ENCODE measurements around the gene PDE8B.
"Not testable (repeated sequence)": the region's sequence is repeated elsewhere in the genome, so short reads cannot be mapped to it uniquely, and the experiment has no call there.

Gene PDE8B

DNA sequence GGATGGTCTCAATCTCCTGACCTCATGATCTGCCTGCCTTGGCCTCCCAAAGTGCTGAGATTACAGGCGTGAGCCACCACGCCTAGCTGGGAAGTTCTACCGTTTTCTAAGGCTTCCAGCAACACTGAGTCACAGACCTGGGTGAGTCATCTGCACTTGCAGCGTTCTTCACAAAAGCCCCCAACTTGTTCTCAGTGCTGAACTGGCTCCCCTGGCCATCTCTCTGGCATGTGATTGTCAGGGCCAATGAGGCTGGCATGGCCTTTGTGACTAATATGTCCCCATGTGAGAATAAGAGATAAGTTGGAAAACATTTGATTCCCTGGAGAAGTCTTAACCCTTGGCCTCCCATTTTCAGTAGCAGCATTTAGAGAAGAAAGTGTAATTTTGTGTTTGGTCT is 157.3 kb downstream of the PDE8B start:
- Histone ChIP-seq H3K9ac (ENCODE audit: insufficient read length, low read depth) (no peak overlapping the region), H3K27me3 (ENCODE audit: insufficient read depth, insufficient read length) (no peaks in the 10 kb centered on the region), H3K36me3 (ENCODE audit: insufficient read depth, insufficient read length, low read length) (no peaks in the 10 kb centered on the region), H3K9me3 (ENCODE audit: insufficient read depth, low read length) (no peaks in the 10 kb centered on the region), H3K4me1 (ENCODE audit: insufficient read depth, insufficient read length) (no peaks in the 10 kb centered on the region), H3K4me3 (ENCODE audit: insufficient read length, low read depth) (no peak overlapping the region)
- DNase-seq (ENCODE audit: low read depth, low spot score), result no peak
- TF ChIP-seq YY1 (IDR thresholded peaks at IDR 0.05; ENCODE audit: insufficient read depth, insufficient read length) (no peak), ZNF274 (IDR thresholded peaks at IDR 0.05; ENCODE audit: low read depth, low read length) (no peak), SUZ12 (IDR thresholded peaks at IDR 0.05; ENCODE audit: extremely low read depth, insufficient read depth, insufficient read length) (no peak)

GRCh38 chr5:77368367-77368766 is 157.9 kb downstream of the PDE8B start:
- Histone ChIP-seq H3K9ac (ENCODE audit: insufficient read length, low read depth) (no peak overlapping the region), H3K4me3 (ENCODE audit: insufficient read length, low read depth) (no peak overlapping the region), H3K36me3 (ENCODE audit: insufficient read depth, insufficient read length, low read length) (no peaks in the 10 kb centered on the region), H3K27me3 (ENCODE audit: insufficient read depth, insufficient read length) (no peaks in the 10 kb centered on the region), H3K9me3 (ENCODE audit: insufficient read depth, low read length) (no peaks in the 10 kb centered on the region), H3K4me1 (ENCODE audit: insufficient read depth, insufficient read length) (no peaks in the 10 kb centered on the region)
- no peak for DNase-seq (ENCODE audit: low read depth, low spot score)
- TF ChIP-seq YY1 (IDR thresholded peaks at IDR 0.05; ENCODE audit: insufficient read depth, insufficient read length) (no peak), ZNF274 (IDR thresholded peaks at IDR 0.05; ENCODE audit: low read depth, low read length) (no peak), SUZ12 (IDR thresholded peaks at IDR 0.05; ENCODE audit: extremely low read depth, insufficient read depth, insufficient read length) (no peak)

- Histone ChIP-seq H3K27me3 (ENCODE audit: insufficient read depth, insufficient read length) (no peaks in the 10 kb centered on the region), H3K9me3 (ENCODE audit: insufficient read depth, low read length) (no peaks in the 10 kb centered on the region), H3K4me1 (ENCODE audit: insufficient read depth, insufficient read length) (no peaks in the 10 kb centered on the region), H3K4me3 (ENCODE audit: insufficient read length, low read depth) (no peak overlapping the region), H3K36me3 (ENCODE audit: insufficient read depth, insufficient read length, low read length) (no peaks in the 10 kb centered on the region), H3K9ac (ENCODE audit: insufficient read length, low read depth) (no peak overlapping the region)
- no peak for DNase-seq (ENCODE audit: low read depth, low spot score)
- no peak for TF ChIP-seq ZNF274 (IDR thresholded peaks at IDR 0.05; ENCODE audit: low read depth, low read length)
These were observed 159.1 kb downstream of the PDE8B start for GRCh38 chr5:77369566-77369965.

GRCh38 chr5:77374686-77375085 is 164.2 kb downstream of the PDE8B start:
- DNase-seq (ENCODE audit: low read depth, low spot score), result no peak
- Histone ChIP-seq H3K4me1 (ENCODE audit: insufficient read depth, insufficient read length) (no peaks in the 10 kb centered on the region), H3K4me3 (ENCODE audit: insufficient read length, low read depth) (no peak overlapping the region), H3K9ac (ENCODE audit: insufficient read length, low read depth) (no peak overlapping the region), H3K27me3 (ENCODE audit: insufficient read depth, insufficient read length) (no peaks in the 10 kb centered on the region), H3K36me3 (ENCODE audit: insufficient read depth, insufficient read length, low read length) (no peaks in the 10 kb centered on the region), H3K9me3 (ENCODE audit: insufficient read depth, low read length) (no peaks in the 10 kb centered on the region)
- TF ChIP-seq SUZ12 (IDR thresholded peaks at IDR 0.05; ENCODE audit: extremely low read depth, insufficient read depth, insufficient read length) (no peak), ZNF274 (IDR thresholded peaks at IDR 0.05; ENCODE audit: low read depth, low read length) (no peak), YY1 (IDR thresholded peaks at IDR 0.05; ENCODE audit: insufficient read depth, insufficient read length) (no peak)

DNA sequence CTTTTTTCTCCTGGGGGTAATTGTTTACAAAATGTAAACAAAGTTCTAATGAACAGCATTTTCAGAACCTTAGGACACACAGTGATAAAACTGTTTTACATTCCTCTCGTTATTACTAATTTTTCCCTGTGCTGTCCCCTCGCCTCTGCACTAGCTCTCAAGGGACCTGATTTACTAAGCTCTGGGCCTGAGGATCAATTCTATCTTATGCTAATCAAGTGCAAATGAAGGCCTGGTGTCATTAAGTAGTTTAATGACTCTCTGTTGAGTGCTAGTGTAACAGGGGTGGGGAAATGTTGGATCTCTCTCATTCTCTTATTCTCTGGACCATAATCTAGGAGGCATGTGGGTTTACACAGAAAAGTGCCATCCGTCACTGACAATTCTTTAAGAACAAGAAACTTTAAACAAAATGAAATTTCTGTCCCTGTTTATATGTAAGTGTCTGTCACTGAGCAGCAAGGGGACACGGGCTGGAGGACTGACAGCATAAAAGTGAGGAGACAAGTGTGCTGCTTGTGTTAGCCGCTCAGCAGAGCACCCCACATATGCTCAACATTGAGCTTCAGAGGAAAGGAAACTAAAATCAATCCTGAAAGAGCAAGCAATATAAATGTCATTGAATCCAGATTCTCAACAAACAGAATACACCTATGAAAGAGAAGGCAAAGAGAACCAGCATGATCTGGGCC is 166.3 kb downstream of the PDE8B start:
- Histone ChIP-seq H3K9ac (ENCODE audit: insufficient read length, low read depth) (no peak overlapping the region), H3K4me3 (ENCODE audit: insufficient read length, low read depth) (no peak overlapping the region), H3K4me1 (ENCODE audit: insufficient read depth, insufficient read length) (no peaks in the 10 kb centered on the region), H3K27me3 (ENCODE audit: insufficient read depth, insufficient read length) (no peaks in the 10 kb centered on the region), H3K36me3 (ENCODE audit: insufficient read depth, insufficient read length, low read length) (no peaks in the 10 kb centered on the region), H3K9me3 (ENCODE audit: insufficient read depth, low read length) (no peaks in the 10 kb centered on the region)
- TF ChIP-seq YY1 (IDR thresholded peaks at IDR 0.05; ENCODE audit: insufficient read depth, insufficient read length), result no peak
- no peak for DNase-seq (ENCODE audit: low read depth, low spot score)

DNA sequence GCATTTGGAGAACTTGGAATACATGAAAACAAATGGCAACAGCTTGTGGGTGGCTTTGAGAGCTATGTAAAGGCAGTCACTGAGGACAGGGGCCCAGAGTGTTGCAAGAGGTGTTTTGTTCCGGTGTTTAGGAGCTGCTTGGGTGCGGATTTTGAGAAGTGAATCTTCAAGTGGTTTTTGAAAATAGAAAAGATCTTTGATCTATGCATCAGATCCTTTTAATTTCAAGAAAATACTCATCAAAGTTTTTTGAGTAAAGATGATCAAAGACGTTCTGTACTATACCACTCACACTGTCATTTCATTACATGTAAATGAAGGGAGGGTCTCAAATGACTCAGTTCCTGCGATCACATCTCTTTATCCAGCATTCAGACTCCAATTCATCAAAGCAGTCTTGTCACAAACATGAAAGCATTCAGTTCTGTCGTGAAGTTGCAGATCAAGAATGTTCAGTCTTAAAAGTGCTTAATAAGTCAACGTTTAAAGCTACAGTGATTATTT is 169.1 kb downstream of the PDE8B start:
- Histone ChIP-seq H3K9me3 (ENCODE audit: insufficient read depth, low read length) (no peaks in the 10 kb centered on the region), H3K4me3 (ENCODE audit: insufficient read length, low read depth) (no peak overlapping the region), H3K4me1 (ENCODE audit: insufficient read depth, insufficient read length) (no peaks in the 10 kb centered on the region), H3K36me3 (ENCODE audit: insufficient read depth, insufficient read length, low read length) (no peaks in the 10 kb centered on the region), H3K27me3 (ENCODE audit: insufficient read depth, insufficient read length) (no peaks in the 10 kb centered on the region), H3K9ac (ENCODE audit: insufficient read length, low read depth) (no peak overlapping the region)
- no peak for DNase-seq (ENCODE audit: low read depth, low spot score)
- TF ChIP-seq ZNF274 (IDR thresholded peaks at IDR 0.05; ENCODE audit: low read depth, low read length), result no peak
- TF ChIP-seq YY1 (IDR thresholded peaks at IDR 0.05; ENCODE audit: insufficient read depth, insufficient read length), result no peak
- TF ChIP-seq SUZ12 (IDR thresholded peaks at IDR 0.05; ENCODE audit: extremely low read depth, insufficient read depth, insufficient read length), result no peak

DNA sequence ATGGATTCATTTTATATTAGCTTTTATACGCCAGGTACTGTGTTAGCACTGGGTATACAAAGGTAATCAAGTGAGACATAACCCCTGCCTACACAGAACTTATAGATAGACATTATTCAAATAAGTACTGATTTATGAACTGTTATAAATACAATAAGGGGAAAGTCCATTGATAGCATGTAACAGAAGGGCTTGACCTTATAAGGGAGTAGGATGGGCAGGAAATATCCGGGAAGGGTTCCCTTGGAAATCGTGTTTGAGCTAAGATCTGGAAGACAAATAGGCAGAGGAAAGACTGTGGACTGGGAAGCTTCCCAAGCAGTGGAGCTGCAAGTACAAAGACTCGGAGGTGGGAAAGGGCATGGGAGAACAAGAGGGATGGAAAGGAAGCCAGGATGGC is 170.2 kb downstream of the PDE8B start:
- no peak overlapping the region for H3K9ac ChIP-seq (ENCODE audit: insufficient read length, low read depth)
- H3K4me3 ChIP-seq (ENCODE audit: insufficient read length, low read depth), result no peak overlapping the region
- no peak for TF ChIP-seq YY1 (IDR thresholded peaks at IDR 0.05; ENCODE audit: insufficient read depth, insufficient read length)
- TF ChIP-seq ZNF274 (IDR thresholded peaks at IDR 0.05; ENCODE audit: low read depth, low read length), result no peak
- TF ChIP-seq SUZ12 (IDR thresholded peaks at IDR 0.05; ENCODE audit: extremely low read depth, insufficient read depth, insufficient read length), result no peak
- no peaks in the 10 kb centered on the region for H3K9me3 ChIP-seq (ENCODE audit: insufficient read depth, low read length)
- no peaks in the 10 kb centered on the region for H3K27me3 ChIP-seq (ENCODE audit: insufficient read depth, insufficient read length)
- H3K36me3 ChIP-seq (ENCODE audit: insufficient read depth, insufficient read length, low read length), result no peaks in the 10 kb centered on the region
- DNase-seq (ENCODE audit: low read depth, low spot score), result no peak
- H3K4me1 ChIP-seq (ENCODE audit: insufficient read depth, insufficient read length), result no peaks in the 10 kb centered on the region

DNA sequence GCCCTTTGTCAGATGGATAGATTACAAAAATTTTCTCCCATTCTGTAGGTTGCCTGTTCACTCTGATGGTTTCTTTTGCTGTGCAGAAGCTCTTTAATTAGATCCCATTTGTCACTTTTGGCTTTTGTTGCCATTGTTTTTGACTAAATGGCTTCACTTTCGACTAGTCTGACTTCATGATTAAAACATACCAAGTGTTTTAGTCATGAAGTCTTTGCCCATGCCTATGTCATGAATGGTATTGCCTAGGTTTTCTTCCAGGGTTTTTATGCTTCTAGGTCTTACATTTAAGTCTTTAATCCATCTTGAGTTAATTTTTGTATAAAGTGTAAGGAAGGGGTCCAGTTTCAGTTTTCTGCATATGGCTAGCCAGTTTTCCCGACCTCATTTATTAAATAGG is 172.9 kb downstream of the PDE8B start:
- DNase-seq (ENCODE audit: low read depth, low spot score); H3K27me3 ChIP-seq (ENCODE audit: insufficient read depth, insufficient read length); H3K4me3 ChIP-seq (ENCODE audit: insufficient read length, low read depth); H3K4me1 ChIP-seq (ENCODE audit: insufficient read depth, insufficient read length); H3K36me3 ChIP-seq (ENCODE audit: insufficient read depth, insufficient read length, low read length); H3K9me3 ChIP-seq (ENCODE audit: insufficient read depth, low read length); H3K9ac ChIP-seq (ENCODE audit: insufficient read length, low read depth): not testable (repeated sequence)

DNA sequence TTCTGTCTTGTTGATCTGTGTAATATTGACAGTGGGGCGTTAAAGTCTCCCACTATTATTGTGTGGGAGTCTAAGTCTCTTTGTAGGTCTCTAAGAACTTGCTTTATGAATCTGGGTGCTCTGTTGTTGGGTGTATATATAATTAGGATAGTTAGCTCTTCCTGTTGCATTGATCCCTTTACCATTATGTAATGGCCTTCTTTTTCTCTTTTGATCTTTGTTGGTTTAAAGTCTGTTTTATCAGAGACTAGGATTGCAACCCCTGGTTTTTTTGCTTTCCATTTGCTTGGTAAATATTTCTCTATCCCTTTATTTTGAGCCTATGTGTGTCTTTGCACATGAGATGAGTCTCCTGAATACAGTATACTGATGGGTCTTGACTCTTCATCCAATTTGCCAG is 175.9 kb downstream of the PDE8B start:
- H3K4me3 ChIP-seq (ENCODE audit: insufficient read length, low read depth); H3K4me1 ChIP-seq (ENCODE audit: insufficient read depth, insufficient read length): not testable (repeated sequence)

More for the DNA sequence above, 175.9 kb downstream of the PDE8B start:
- not testable (repeated sequence) for H3K9ac ChIP-seq (ENCODE audit: insufficient read length, low read depth); DNase-seq (ENCODE audit: low read depth, low spot score); H3K27me3 ChIP-seq (ENCODE audit: insufficient read depth, insufficient read length); H3K9me3 ChIP-seq (ENCODE audit: insufficient read depth, low read length); H3K36me3 ChIP-seq (ENCODE audit: insufficient read depth, insufficient read length, low read length)

Measured in NT2/D1 (cell line).